Upper lobe of left lung (tissue), 4 donors: ENCODE data around the gene DNHD1.

ENCODE experiments used
- CTCF ChIP-seq, 6 experiments: fragments of 450-650 bp in 4 of 6; fragments of 200-600 bp in 2 of 6; sonication (generic) in 2 of 6; IDR thresholded peaks; one replicate each; pipeline ENCODE4 v1.5.1; 2016 to 2019; ENCODE audit warnings: antibody characterized with exemption in 6 of 6
- POLR2AphosphoS5 ChIP-seq, 2 donors: sonication (generic); formaldehyde crosslinking; IDR thresholded peaks; one replicate each; pipeline ENCODE4 v1.5.1; 2017; ENCODE audit warnings: antibody characterized with exemption in 2 of 2

- TF ChIP-seq CTCF (IDR thresholded peaks at IDR 0.05) (no peak), POLR2AphosphoS5 (IDR thresholded peaks at IDR 0.05) (no peak)
Measured at GRCh38 chr11:6526411-6527135, 29.5 kb downstream of the DNHD1 start.
